ENCODE data around the gene POLR3K.

DNA sequence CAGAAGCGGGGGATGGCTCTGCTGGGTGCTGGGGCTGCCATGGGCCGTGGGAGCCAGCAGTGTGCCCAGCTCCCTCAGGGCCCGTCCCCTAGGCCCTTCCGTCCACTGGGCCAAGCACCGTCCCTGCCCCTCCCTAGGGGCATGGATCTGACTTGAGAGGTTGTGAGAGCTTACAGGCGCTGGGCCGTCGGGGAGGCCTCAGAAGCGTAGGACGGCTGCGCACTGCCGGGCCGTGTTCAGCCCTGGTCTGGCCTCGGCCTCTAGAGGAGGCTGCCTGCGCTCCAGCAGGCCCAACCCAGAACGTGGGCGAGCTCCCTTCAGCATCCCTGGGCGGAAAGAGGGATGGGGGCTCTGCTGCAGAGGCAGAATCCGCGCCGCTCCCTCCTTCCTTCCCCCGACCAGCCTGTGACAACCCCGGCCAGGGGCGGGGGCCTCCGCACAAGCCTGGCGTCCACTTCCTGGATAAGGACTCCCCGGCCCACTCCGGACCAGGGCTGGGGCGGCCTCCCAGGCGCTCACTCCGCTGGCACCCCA is 23.9 kb upstream of the POLR3K start:
- TF ChIP-seq, protein P1, sequence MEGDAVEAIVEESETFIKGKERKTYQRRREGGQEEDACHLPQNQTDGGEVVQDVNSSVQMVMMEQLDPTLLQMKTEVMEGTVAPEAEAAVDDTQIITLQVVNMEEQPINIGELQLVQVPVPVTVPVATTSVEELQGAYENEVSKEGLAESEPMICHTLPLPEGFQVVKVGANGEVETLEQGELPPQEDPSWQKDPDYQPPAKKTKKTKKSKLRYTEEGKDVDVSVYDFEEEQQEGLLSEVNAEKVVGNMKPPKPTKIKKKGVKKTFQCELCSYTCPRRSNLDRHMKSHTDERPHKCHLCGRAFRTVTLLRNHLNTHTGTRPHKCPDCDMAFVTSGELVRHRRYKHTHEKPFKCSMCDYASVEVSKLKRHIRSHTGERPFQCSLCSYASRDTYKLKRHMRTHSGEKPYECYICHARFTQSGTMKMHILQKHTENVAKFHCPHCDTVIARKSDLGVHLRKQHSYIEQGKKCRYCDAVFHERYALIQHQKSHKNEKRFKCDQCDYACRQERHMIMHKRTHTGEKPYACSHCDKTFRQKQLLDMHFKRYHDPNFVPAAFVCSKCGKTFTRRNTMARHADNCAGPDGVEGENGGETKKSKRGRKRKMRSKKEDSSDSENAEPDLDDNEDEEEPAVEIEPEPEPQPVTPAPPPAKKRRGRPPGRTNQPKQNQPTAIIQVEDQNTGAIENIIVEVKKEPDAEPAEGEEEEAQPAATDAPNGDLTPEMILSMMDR (IDR thresholded peaks at IDR 0.05): no peak
- TF ChIP-seq POLR2A (IDR thresholded peaks at IDR 0.05) (no peak), POLR2AphosphoS5 (IDR thresholded peaks at IDR 0.05) (peak in 1 of 2 donors; percentile 37), EP300 (IDR thresholded peaks at IDR 0.05) (no peak)

Data from upper lobe of left lung (tissue), 4 donors.